ENCODE results near the gene HMGXB3.
"Not testable (repeated sequence)": the region's sequence is repeated elsewhere in the genome, so short reads cannot be mapped to it uniquely, and the experiment has no call there.

Gene HMGXB3

GRCh38 chr5:150044329-150044681, 43.8 kb downstream of the HMGXB3 start:
- H3K4me1 ChIP-seq (ENCODE audit: control insufficient read depth, insufficient read depth, low read length): no peaks in the 10 kb centered on the region
- H3K9me3 ChIP-seq (ENCODE audit: control insufficient read depth, insufficient read depth, low read length): no peaks in the 10 kb centered on the region
- peaks cover 89% of the 10 kb centered on the region for H3K36me3 ChIP-seq (ENCODE audit: control insufficient read depth, insufficient read depth, low read length)
- no peak overlapping the region for H3K9ac ChIP-seq (ENCODE audit: low read depth, low read length)
- H3K4me3 ChIP-seq (ENCODE audit: low read depth, low read length): no peak overlapping the region
- no peak overlapping the region for H3K27ac ChIP-seq (ENCODE audit: low read depth, low read length)
- H3K27me3 ChIP-seq (ENCODE audit: control insufficient read depth, insufficient read depth, low read length): no peaks in the 10 kb centered on the region

GRCh38 chr5:150044712-150045111, 44.2 kb downstream of the HMGXB3 start:
- no peaks in the 10 kb centered on the region for H3K9me3 ChIP-seq (ENCODE audit: control insufficient read depth, insufficient read depth, low read length)
- no peak overlapping the region for H3K4me3 ChIP-seq (ENCODE audit: low read depth, low read length)
- H3K36me3 ChIP-seq (ENCODE audit: control insufficient read depth, insufficient read depth, low read length): peaks cover 91% of the 10 kb centered on the region
- no peak overlapping the region for H3K9ac ChIP-seq (ENCODE audit: low read depth, low read length)
- H3K4me1 ChIP-seq (ENCODE audit: control insufficient read depth, insufficient read depth, low read length): no peaks in the 10 kb centered on the region
- H3K27ac ChIP-seq (ENCODE audit: low read depth, low read length): no peak overlapping the region
- H3K27me3 ChIP-seq (ENCODE audit: control insufficient read depth, insufficient read depth, low read length): no peaks in the 10 kb centered on the region

- H3K9ac ChIP-seq (ENCODE audit: low read depth, low read length): no peak overlapping the region
- H3K27ac ChIP-seq (ENCODE audit: low read depth, low read length): no peak overlapping the region
- no peaks in the 10 kb centered on the region for H3K27me3 ChIP-seq (ENCODE audit: control insufficient read depth, insufficient read depth, low read length)
- H3K4me1 ChIP-seq (ENCODE audit: control insufficient read depth, insufficient read depth, low read length): no peaks in the 10 kb centered on the region
- no peaks in the 10 kb centered on the region for H3K9me3 ChIP-seq (ENCODE audit: control insufficient read depth, insufficient read depth, low read length)
- H3K4me3 ChIP-seq (ENCODE audit: low read depth, low read length): no peak overlapping the region
- peaks cover 95% of the 10 kb centered on the region for H3K36me3 ChIP-seq (ENCODE audit: control insufficient read depth, insufficient read depth, low read length)
These were observed 45.0 kb downstream of the HMGXB3 start for GRCh38 chr5:150045549-150045948.

- Histone ChIP-seq H3K4me3 (ENCODE audit: low read depth, low read length) (no peak overlapping the region), H3K9me3 (ENCODE audit: control insufficient read depth, insufficient read depth, low read length) (no peaks in the 10 kb centered on the region), H3K27me3 (ENCODE audit: control insufficient read depth, insufficient read depth, low read length) (no peaks in the 10 kb centered on the region), H3K36me3 (ENCODE audit: control insufficient read depth, insufficient read depth, low read length) (peaks cover 95% of the 10 kb centered on the region), H3K4me1 (ENCODE audit: control insufficient read depth, insufficient read depth, low read length) (no peaks in the 10 kb centered on the region), H3K27ac (ENCODE audit: low read depth, low read length) (no peak overlapping the region), H3K9ac (ENCODE audit: low read depth, low read length) (no peak overlapping the region)
These were observed 45.5 kb downstream of the HMGXB3 start for GRCh38 chr5:150046031-150046430.

- not testable (repeated sequence) for H3K9ac ChIP-seq (ENCODE audit: low read depth, low read length); H3K27me3 ChIP-seq (ENCODE audit: control insufficient read depth, insufficient read depth, low read length); H3K27ac ChIP-seq (ENCODE audit: low read depth, low read length); H3K4me1 ChIP-seq (ENCODE audit: control insufficient read depth, insufficient read depth, low read length); H3K4me3 ChIP-seq (ENCODE audit: low read depth, low read length); H3K9me3 ChIP-seq (ENCODE audit: control insufficient read depth, insufficient read depth, low read length)
- H3K36me3 ChIP-seq (ENCODE audit: control insufficient read depth, insufficient read depth, low read length): peaks cover 93% of the 10 kb centered on the region
These were observed 49.8 kb downstream of the HMGXB3 start for GRCh38 chr5:150050172-150050811.

GRCh38 chr5:150051657-150052195, 51.2 kb downstream of the HMGXB3 start:
- H3K27ac ChIP-seq (ENCODE audit: low read depth, low read length): no peak overlapping the region

GRCh38 chr5:150052226-150052955, 51.9 kb downstream of the HMGXB3 start:
- Histone ChIP-seq H3K27ac (ENCODE audit: low read depth, low read length) (no peak overlapping the region), H3K36me3 (ENCODE audit: control insufficient read depth, insufficient read depth, low read length) (peaks cover 82% of the 10 kb centered on the region), H3K27me3 (ENCODE audit: control insufficient read depth, insufficient read depth, low read length) (no peaks in the 10 kb centered on the region), H3K4me3 (ENCODE audit: low read depth, low read length) (no peak overlapping the region), H3K9me3 (ENCODE audit: control insufficient read depth, insufficient read depth, low read length) (no peaks in the 10 kb centered on the region), H3K4me1 (ENCODE audit: control insufficient read depth, insufficient read depth, low read length) (peaks cover under 1% of the 10 kb centered on the region; the same call in 1 of the 2 replicates), H3K9ac (ENCODE audit: low read depth, low read length) (no peak overlapping the region)

More at GRCh38 chr5:150051657-150052195, 51.2 kb downstream of the HMGXB3 start:
- H3K4me1 ChIP-seq (ENCODE audit: control insufficient read depth, insufficient read depth, low read length): no peaks in the 10 kb centered on the region
- H3K9ac ChIP-seq (ENCODE audit: low read depth, low read length): no peak overlapping the region
- no peaks in the 10 kb centered on the region for H3K27me3 ChIP-seq (ENCODE audit: control insufficient read depth, insufficient read depth, low read length)
- no peak overlapping the region for H3K4me3 ChIP-seq (ENCODE audit: low read depth, low read length)
- H3K9me3 ChIP-seq (ENCODE audit: control insufficient read depth, insufficient read depth, low read length): no peaks in the 10 kb centered on the region
- peaks cover 89% of the 10 kb centered on the region for H3K36me3 ChIP-seq (ENCODE audit: control insufficient read depth, insufficient read depth, low read length)

GRCh38 chr5:150052956-150053712, 52.6 kb downstream of the HMGXB3 start:
- no peak overlapping the region for H3K9ac ChIP-seq (ENCODE audit: low read depth, low read length)

GRCh38 chr5:150053713-150054392, 53.3 kb downstream of the HMGXB3 start:
- H3K27me3 ChIP-seq (ENCODE audit: control insufficient read depth, insufficient read depth, low read length): no peaks in the 10 kb centered on the region; the same call in 1 of the 2 replicates
- H3K9ac ChIP-seq (ENCODE audit: low read depth, low read length): no peak overlapping the region
- peaks cover 12% of the 10 kb centered on the region for H3K4me1 ChIP-seq (ENCODE audit: control insufficient read depth, insufficient read depth, low read length)
- no peaks in the 10 kb centered on the region for H3K9me3 ChIP-seq (ENCODE audit: control insufficient read depth, insufficient read depth, low read length)
- no peak overlapping the region for H3K4me3 ChIP-seq (ENCODE audit: low read depth, low read length)
- H3K27ac ChIP-seq (ENCODE audit: low read depth, low read length): no peak overlapping the region
- H3K36me3 ChIP-seq (ENCODE audit: control insufficient read depth, insufficient read depth, low read length): peaks cover 68% of the 10 kb centered on the region

More at GRCh38 chr5:150052956-150053712, 52.6 kb downstream of the HMGXB3 start:
- H3K27me3 ChIP-seq (ENCODE audit: control insufficient read depth, insufficient read depth, low read length): no peaks in the 10 kb centered on the region
- H3K9me3 ChIP-seq (ENCODE audit: control insufficient read depth, insufficient read depth, low read length): no peaks in the 10 kb centered on the region
- no peak overlapping the region for H3K27ac ChIP-seq (ENCODE audit: low read depth, low read length)
- H3K4me3 ChIP-seq (ENCODE audit: low read depth, low read length): no peak overlapping the region
- H3K36me3 ChIP-seq (ENCODE audit: control insufficient read depth, insufficient read depth, low read length): peaks cover 75% of the 10 kb centered on the region
- peaks cover 7% of the 10 kb centered on the region for H3K4me1 ChIP-seq (ENCODE audit: control insufficient read depth, insufficient read depth, low read length)

GRCh38 chr5:150054569-150054968, 54.0 kb downstream of the HMGXB3 start:
- Histone ChIP-seq H3K9ac (ENCODE audit: low read depth, low read length) (no peak overlapping the region), H3K27ac (ENCODE audit: low read depth, low read length) (no peak overlapping the region), H3K36me3 (ENCODE audit: control insufficient read depth, insufficient read depth, low read length) (peaks cover 61% of the 10 kb centered on the region), H3K9me3 (ENCODE audit: control insufficient read depth, insufficient read depth, low read length) (no peaks in the 10 kb centered on the region), H3K27me3 (ENCODE audit: control insufficient read depth, insufficient read depth, low read length) (no peaks in the 10 kb centered on the region; the same call in 1 of the 2 replicates), H3K4me3 (ENCODE audit: low read depth, low read length) (no peak overlapping the region), H3K4me1 (ENCODE audit: control insufficient read depth, insufficient read depth, low read length) (peaks cover 12% of the 10 kb centered on the region)
